Measurements from ENCODE around the gene TM9SF1. TPM values are rescaled to one million over a fixed set of nuclear protein-coding genes. Genes with fewer than 3 reads are reported as not detected.

TM9SF1 gene
- total and polyA plus RNA-seq, 2 donors from 2014 or later, result 41.1 to 83.6 TPM

GRCh38 chr14:24155100-24155499, 40.1 kb downstream of the TM9SF1 start:
- peaks cover 6 to 66% (median 52%) of the 10 kb centered on the region in 3 donors for H3K36me3 ChIP-seq (ENCODE audit: control insufficient read depth in 2 of 3, insufficient read depth in 3 of 3, low read length in 3 of 3)
- H3K4me1 ChIP-seq (ENCODE audit: control insufficient read depth in 2 of 3, insufficient read depth in 2 of 3, low read depth in 1 of 3, low read length in 3 of 3), result no peaks in the 10 kb centered on the region
- H3K4me3 ChIP-seq (ENCODE audit: low read length in 3 of 3), result no peak overlapping the region
- TF ChIP-seq CTCF (IDR thresholded peaks at IDR 0.05; ENCODE audit: borderline replicate concordance, extremely low read depth, insufficient read depth), result no peak
- no peak overlapping the region for H3K27ac ChIP-seq (ENCODE audit: low read depth in 2 of 2, low read length in 2 of 2)
- H3K9me3 ChIP-seq (ENCODE audit: control insufficient read depth in 2 of 3, insufficient read depth in 1 of 3, low read length in 3 of 3), result no peaks in the 10 kb centered on the region
- H3K27me3 ChIP-seq (ENCODE audit: control insufficient read depth, insufficient read depth, low read length), result no peaks in the 10 kb centered on the region
- FAIRE-seq (no peak), DNase-seq (peak in 1 of 5 donors; percentile 40)
- H3K9ac ChIP-seq (ENCODE audit: low read length in 3 of 3), result no peak overlapping the region
- intact Hi-C loops (cut with DNase I), result no loop called here

- H3K9ac ChIP-seq (ENCODE audit: low read length in 3 of 3), result no peak overlapping the region
- intact Hi-C loops (cut with DNase I), result no loop called here
- no peaks in the 10 kb centered on the region for H3K9me3 ChIP-seq (ENCODE audit: control insufficient read depth in 2 of 3, insufficient read depth in 1 of 3, low read length in 3 of 3)
- H3K27ac ChIP-seq (ENCODE audit: low read depth in 2 of 2, low read length in 2 of 2), result no peak overlapping the region
- no peak overlapping the region for H3K4me3 ChIP-seq (ENCODE audit: low read length in 3 of 3)
- H3K27me3 ChIP-seq (ENCODE audit: control insufficient read depth, insufficient read depth, low read length), result no peaks in the 10 kb centered on the region
- H3K36me3 ChIP-seq (ENCODE audit: control insufficient read depth in 2 of 3, insufficient read depth in 3 of 3, low read length in 3 of 3), result peaks cover 7 to 50% (median 46%) of the 10 kb centered on the region in 3 donors
- TF ChIP-seq CTCF (IDR thresholded peaks at IDR 0.05; ENCODE audit: borderline replicate concordance, extremely low read depth, insufficient read depth), result no peak
- peaks cover 0 to 7% (median 0%) of the 10 kb centered on the region in 3 donors for H3K4me1 ChIP-seq (ENCODE audit: control insufficient read depth in 2 of 3, insufficient read depth in 2 of 3, low read depth in 1 of 3, low read length in 3 of 3)
- FAIRE-seq (no peak), DNase-seq (peak in 1 of 5 donors; percentile 63)
Measured at GRCh38 chr14:24151404-24152080, 43.7 kb downstream of the TM9SF1 start.

- Histone ChIP-seq H3K9ac (ENCODE audit: low read length in 3 of 3) (no peak overlapping the region), H3K27me3 (ENCODE audit: control insufficient read depth, insufficient read depth, low read length) (no peaks in the 10 kb centered on the region), H3K27ac (ENCODE audit: low read depth in 2 of 2, low read length in 2 of 2) (no peak overlapping the region), H3K36me3 (ENCODE audit: control insufficient read depth in 2 of 3, insufficient read depth in 3 of 3, low read length in 3 of 3) (peaks cover 7 to 50% (median 44%) of the 10 kb centered on the region in 3 donors), H3K9me3 (ENCODE audit: control insufficient read depth in 2 of 3, insufficient read depth in 1 of 3, low read length in 3 of 3) (no peaks in the 10 kb centered on the region), H3K4me1 (ENCODE audit: control insufficient read depth in 2 of 3, insufficient read depth in 2 of 3, low read depth in 1 of 3, low read length in 3 of 3) (peaks cover 0 to 9% (median under 1%) of the 10 kb centered on the region in 3 donors), H3K4me3 (ENCODE audit: low read length in 3 of 3) (no peak overlapping the region)
- no peak for TF ChIP-seq CTCF (IDR thresholded peaks at IDR 0.05; ENCODE audit: borderline replicate concordance, extremely low read depth, insufficient read depth)
- FAIRE-seq, result no peak
- intact Hi-C loops (cut with DNase I), result no loop called here
- DNase-seq, result peak in 1 of 5 donors; percentile 41
Measured at GRCh38 chr14:24150993-24151392, 44.2 kb downstream of the TM9SF1 start.

Data from kidney (tissue), 14 donors.